GM18858 (cell line): ENCODE data around the gene RABL6.
"Not testable (repeated sequence)": the region's sequence is repeated elsewhere in the genome, so short reads cannot be mapped to it uniquely, and the experiment has no call there.

Source experiments
- ATAC-seq: cut with Tn5 transposase; IDR thresholded peaks from one replicate; pipeline ENCODE4 v1.9.1; 2021; ENCODE audit not compliant: unreplicated experiment

Gene RABL6

DNA sequence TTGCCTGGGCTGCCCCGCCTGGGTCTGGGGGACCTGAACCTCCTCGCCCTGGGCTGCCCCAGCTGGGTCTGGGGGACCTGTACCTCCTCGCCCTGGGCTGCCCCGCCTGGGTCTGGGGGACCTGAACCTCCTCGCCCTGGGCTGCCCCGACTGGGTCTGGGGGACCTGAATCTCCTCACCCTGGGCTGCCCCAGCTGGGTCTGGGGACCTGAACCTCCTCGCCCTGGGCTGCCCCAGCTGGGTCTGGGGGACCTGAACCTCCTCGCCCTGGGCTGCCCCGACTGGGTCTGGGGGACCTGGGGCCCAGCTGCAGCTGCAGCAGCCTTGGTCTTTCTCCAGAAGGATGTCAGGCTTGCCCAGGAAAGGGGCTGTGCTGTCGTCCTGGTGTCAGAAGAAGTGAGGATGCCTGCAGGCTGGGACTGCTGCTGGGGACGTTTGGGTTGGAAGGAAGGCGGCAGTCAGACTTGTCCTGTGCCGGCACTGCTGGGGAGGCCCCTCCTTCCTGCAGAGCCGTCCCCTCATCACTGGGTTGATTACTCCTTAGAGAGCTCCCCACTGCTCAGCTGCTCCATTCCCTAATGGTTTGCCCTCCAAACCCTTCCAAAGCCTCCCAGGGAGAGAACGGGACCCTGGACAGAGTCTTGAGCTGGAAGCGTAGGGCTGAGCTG, 25.8 kb downstream of the RABL6 start:
- not testable (repeated sequence) for ATAC-seq

DNA sequence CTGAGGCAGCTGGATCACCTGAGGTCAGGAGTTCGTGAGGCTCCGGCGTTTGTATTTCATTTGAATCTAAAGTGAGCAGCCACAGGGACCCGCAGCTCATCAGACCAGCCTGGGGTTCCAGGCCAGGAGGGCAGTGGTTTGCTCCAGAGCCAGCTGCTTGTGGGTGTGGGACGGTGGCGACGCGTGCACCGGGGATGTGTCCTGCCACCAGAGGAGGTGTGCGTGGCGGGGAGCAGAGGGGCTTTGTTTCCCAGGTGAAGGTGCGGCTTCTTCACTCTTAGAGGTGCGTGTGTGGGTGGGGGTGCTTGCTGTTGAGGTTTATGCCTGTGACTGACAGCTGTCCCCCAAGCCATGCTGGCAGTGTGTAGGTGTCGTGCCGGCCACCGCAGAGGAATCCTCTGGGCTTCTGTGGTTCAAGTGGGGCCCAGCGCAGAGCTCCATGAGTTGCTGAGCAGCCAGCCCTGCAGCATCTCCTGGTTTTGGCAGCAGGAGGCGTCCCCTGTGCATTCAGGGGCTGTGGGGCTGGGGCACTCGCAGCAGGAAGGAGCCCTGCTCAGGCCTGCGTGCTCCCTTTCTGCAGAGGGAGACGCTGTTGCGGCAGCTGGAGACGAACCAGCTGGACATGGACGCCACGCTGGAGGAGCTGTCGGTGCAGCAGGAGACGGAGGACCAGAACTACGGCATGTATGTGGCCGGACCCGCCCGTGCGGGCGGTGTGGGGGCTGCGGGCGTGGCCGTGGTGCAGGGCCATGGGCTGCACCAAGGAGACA, 27.6 kb downstream of the RABL6 start:
- no peak for ATAC-seq

DNA sequence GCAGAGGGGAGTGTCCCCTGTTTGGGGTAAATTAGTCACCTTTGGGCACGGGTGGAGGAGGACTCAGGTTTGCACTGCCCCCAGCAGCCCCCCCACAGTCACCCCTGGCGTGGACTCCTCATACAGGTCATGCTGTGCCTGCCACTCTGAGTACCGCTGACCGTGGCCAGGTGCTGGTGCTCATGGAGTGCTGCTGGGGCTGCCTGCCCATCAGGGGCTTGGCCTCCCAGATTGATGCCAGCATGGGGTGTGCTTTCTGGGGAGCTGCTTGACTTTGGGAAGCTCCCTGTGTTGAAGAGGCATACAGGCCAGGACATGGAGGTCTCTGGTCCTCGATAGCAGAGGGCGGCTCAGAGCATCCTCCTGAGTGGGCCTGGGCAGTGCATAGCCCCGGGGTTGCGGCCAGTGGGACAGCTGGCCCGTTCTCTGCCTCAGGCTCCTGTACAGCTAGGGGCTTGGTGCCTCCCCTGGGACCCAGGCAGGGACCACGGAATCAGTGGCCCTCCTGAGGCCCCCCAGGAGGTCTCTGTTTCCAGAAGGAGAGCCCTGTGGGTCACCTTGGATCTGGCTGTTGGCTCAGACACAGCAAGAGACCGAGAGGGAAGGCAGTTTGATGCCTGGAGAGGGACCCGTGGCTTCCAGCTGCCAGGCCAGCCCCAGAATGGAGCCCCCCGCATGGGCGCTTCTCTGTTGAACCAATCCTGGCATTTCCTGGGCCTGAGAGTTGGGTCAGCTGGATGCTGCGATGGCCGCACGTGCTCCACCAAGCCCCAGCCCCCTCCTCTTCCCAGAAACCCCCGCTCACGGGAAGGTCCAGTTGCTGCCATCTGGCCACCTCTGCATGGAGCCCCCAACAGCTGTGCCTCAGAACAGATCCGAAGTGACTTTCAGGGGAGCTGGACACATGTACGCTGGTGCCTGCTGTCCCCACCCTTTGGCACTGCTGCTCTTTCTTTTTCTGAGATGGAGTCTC, 28.5 kb downstream of the RABL6 start:
- no peak for ATAC-seq

DNA sequence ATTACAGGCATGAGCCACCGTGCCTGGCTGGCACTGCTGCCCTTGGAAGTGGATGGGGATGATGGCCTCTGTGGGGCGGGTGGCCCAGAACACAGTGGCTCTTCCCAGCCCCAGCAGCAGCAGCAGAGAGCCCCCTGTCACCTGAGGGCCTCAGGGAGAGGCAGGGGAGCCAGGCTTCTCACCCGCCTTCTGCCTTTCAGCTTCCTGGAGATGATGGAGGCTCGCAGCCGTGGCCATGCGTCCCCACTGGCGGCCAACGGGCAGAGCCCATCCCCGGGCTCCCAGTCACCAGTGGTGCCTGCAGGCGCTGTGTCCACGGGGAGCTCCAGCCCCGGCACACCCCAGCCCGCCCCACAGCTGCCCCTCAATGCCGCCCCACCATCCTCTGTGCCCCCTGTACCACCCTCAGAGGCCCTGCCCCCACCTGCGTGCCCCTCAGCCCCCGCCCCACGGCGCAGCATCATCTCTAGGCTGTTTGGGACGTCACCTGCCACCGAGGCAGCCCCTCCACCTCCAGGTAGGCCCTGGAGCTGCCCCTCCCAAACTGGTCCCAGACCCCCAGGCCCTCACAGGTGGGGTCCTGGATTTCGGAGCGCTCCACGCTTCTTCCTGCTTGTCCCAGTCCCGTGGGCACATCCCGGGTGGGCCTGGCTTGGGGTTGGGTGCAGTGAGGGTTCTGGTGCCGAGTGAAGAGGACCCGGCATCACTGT, 29.6 kb downstream of the RABL6 start:
- ATAC-seq, result no peak

DNA sequence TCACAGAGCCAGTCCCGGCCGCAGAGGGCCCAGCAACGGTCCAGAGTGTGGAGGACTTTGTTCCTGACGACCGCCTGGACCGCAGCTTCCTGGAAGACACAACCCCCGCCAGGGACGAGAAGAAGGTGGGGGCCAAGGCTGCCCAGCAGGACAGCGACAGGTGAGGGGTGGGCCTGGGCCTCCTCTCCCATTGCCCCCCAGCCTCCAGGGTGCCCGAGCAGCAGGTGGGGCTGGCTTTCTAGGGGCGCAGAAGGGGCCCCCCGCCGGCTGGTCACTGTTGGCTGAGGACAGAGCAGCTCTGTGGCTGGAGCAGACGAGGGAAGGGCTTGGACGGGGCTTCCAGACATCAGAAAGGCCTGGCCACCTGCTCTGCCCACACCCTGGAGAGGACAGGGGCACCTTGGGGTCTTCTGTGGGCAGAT, 30.1 kb downstream of the RABL6 start:
- ATAC-seq, result not testable (repeated sequence)

DNA sequence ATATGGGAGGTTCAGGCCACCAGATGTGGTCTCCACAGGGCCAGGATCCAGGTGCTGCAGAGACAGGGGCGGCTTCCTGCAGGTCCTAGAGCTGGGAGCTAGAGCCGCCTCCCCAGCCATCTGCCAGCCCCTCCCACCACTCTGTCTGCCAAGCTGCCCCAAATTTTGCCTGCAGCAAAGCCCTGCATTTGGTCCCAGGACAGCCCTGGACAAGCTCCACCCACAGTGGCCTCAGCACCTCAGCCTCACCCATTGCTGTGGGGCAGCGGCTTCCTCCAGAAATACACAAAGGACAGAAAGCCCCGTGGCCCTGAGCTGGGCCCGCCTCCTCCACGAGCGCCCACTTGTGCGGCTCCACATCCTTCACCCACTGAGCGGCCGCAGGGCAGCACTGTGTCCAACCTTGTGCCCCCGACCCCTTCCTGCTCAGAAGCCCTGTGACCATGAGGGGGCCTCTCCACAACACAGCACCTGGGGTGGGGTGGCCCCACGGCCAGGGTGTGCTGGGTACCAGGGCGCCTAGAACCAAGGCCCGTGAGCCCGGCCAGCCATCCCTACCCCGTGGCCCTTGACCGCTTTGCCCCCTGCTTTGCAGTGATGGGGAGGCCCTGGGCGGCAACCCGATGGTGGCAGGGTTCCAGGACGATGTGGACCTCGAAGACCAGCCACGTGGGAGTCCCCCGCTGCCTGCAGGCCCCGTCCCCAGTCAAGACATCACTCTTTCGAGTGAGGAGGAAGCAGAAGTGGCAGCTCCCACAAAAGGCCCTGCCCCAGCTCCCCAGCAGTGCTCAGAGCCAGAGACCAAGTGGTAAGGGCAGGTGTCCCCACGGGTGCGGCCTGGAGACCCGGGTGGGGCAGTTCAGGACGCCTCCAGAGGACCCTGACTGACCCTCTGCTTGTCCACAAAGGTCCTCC, 30.8 kb downstream of the RABL6 start:
- ATAC-seq, result no peak

DNA sequence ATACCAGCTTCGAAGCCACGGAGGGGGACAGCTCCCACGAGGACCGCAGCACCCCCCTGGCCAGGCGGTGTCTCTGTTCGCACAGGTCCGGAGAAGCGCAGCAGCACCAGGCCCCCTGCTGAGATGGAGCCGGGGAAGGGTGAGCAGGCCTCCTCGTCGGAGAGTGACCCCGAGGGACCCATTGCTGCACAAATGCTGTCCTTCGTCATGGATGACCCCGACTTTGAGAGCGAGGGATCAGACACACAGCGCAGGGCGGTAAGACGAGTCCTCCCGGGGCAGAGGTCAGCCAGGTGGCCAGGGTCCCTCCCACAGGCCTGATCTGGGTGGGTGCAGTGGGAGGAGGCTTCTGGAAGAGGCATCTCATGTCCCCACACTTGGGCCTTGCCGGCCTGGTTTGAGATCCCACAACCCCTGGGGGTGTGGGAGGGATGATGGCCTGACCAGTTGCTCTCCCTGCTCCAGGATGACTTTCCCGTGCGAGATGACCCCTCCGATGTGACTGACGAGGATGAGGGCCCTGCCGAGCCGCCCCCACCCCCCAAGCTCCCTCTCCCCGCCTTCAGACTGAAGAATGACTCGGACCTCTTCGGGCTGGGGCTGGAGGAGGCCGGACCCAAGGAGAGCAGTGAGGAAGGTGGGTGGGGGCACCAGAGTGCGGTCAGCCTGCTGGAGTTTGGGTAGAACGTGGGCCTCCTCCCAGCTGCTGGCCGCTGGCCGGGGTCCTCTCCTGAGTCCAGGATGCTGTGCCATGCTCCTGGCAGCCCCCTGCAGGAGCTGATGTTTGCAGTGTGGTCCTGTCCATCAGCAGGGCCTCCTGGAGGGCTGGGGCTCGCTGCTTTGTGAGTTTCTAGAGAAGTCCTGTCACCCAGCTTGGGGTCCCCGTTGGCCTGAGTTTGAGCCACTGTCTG, 31.7 kb downstream of the RABL6 start:
- ATAC-seq, result no peak

DNA sequence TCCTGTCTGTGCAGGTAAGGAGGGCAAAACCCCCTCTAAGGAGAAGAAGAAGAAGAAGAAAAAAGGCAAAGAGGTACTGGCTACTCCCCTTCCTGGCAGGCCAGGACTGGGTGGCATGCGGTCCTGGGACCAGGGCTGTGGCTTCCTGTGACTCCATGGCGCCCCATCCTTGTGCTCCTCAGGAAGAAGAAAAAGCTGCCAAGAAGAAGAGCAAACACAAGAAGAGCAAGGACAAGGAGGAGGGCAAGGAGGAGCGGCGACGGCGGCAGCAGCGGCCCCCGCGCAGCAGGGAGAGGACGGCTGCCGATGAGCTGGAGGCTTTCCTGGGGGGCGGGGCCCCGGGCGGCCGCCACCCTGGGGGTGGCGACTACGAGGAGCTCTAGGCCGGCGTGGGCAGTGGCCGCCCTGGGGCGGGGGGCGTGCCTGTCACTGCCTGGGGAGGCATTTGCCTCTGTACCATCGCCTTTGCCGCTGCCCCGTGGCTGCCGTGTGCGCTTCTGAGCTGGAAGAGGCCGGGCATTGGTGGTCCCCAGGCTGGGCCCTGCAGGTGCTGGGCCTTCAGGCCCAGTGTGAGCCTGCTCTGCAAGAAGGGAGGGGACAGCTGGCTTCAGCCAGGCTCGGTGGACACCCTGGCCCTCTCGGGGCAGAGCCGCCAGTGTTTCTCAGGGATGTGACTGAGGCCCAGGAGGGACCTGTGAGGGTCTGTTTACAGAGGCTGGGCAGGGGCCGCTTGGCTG, 32.6 kb downstream of the RABL6 start:
- ATAC-seq, result no peak

DNA sequence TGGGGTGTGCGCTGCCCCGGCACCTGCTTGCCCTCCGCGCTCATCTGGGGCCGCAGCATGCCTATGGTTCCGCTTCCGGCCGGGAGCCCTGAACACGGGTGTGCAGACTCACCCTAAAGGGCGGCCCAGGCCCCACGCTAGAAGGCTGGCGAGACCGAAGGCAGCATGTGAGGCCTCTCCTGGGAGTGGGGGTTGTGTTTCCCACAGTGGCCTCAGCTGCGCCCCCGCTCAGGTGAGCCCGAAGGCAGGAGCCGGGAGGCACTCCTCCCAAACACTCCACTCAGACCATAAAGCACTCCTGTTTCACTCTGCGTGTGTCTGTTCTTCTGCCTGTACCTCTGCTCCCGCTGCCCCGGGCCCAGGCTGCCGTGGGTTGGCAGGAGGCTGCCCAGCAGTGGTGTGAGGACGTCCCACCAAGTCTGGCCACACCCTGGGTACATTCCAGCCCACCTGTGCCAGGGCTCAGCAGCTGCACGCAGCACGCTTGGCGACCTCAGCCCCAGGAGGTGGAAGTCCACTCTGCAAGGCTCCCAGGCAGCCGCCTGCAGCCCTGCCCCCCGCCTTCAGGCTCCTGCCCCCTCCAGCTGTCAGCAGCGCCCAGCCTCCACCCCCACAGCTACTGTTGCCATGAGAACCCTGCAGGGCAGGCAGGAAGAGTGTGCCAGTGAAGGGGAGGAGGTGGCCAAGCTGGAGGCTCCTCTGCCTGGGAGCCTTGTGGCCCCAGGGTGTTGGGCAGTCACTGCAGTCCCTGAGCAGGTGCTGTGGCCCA, 33.3 kb downstream of the RABL6 start:
- no peak for ATAC-seq

DNA sequence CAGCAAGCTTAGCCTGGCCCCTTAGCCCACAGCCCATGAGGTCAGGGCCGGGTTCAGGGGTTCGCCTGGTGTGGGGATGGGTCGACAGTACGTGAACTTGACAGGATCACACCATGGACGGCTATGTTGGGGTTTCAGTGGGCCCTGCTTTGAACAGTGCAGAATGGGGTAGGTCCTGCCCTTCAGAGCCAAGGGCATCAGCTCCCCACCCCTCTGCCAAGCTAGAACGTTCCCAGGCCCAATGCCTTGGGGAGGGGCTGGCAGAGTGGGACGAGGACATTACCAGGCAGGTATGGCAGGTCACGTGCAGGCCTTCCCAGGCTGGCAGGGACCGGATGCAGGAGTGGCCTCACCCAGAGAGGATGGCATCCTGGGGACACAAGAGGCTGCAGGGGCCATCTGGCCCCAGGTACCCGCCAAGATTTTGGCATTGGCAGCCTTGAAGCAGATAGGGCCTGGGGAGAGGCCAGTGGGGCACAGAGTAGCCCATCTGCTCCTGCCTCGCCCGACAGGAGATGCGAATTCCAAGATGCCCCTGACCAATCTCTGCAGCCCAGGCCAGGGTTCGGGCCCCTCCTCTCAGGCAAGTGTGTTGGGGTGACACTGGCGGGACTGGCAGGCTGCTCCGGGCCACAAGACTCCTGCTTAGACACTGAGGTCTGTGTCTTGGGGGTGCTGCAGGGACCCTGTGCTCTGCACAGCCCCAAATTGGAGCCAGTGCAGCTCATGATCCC, 34.1 kb downstream of the RABL6 start:
- ATAC-seq, result not testable (repeated sequence)

DNA sequence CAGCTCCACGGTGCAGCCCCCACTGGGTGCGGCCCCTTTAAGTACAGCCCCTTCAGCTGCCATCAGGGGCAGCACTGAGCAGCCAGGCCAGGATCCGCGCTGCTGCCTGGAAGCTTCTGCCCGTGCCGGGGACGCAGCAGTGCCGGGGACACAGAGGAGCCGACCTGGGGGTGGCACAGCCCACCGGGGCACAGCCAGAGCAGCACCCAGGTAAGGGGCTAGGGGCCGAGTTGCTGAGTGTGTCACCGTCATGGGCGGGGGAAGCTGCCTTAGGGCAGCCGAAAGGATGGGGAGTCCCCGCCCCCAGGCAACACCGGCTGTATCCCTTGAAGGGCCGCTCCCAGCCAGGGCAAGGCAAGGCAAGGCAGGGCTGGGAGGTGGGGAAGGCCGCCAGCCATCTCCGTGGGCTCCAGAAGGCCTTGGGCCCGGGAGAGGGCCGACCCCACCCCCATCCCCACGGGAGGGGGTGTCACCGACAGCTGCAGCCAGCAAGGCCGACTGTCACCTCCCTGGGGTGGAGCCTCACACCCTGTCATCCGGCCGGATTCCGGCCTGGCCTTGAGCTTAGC, 34.7 kb downstream of the RABL6 start, which contains the start of gene AJM1:
Gene AJM1, plus strand, starts transcription at position 99 of the 569 bp plus-strand sequence. CDS start 1,937 bp downstream, outside the sequence.
- ATAC-seq, result peak; percentile 49

DNA sequence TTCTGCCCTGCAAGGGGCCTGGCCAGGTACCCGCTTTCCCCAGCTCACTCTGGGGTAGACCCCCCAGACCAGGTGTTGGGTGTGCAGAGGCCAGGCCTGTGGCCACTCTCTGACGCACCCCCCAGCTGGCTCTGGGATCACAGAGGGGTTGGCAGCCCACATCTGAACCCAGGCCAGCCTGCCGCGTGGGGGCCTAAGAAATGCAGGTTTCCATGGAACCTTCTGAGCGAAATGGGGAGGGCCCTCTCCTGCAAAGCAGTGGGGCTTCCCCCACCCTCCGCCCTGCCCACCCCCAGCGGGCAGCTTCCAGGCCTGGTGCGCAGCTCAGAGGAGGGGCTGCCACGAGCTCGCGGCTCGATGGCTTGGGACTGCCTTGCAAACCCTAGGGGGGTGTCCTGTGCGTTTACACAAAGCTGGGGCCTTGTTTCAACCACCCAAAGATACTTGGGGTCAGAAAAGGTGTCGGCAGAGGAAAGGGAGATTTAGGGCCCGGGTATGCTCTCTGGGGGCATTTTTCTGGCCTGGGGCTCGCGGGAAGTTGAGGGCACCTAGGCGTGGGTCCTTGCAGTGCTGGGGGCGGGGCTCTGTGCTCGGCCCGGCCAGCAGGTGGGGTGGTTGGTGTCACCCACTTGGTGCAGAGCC, 35.5 kb downstream of the RABL6 start:
- ATAC-seq, result not testable (repeated sequence)

DNA sequence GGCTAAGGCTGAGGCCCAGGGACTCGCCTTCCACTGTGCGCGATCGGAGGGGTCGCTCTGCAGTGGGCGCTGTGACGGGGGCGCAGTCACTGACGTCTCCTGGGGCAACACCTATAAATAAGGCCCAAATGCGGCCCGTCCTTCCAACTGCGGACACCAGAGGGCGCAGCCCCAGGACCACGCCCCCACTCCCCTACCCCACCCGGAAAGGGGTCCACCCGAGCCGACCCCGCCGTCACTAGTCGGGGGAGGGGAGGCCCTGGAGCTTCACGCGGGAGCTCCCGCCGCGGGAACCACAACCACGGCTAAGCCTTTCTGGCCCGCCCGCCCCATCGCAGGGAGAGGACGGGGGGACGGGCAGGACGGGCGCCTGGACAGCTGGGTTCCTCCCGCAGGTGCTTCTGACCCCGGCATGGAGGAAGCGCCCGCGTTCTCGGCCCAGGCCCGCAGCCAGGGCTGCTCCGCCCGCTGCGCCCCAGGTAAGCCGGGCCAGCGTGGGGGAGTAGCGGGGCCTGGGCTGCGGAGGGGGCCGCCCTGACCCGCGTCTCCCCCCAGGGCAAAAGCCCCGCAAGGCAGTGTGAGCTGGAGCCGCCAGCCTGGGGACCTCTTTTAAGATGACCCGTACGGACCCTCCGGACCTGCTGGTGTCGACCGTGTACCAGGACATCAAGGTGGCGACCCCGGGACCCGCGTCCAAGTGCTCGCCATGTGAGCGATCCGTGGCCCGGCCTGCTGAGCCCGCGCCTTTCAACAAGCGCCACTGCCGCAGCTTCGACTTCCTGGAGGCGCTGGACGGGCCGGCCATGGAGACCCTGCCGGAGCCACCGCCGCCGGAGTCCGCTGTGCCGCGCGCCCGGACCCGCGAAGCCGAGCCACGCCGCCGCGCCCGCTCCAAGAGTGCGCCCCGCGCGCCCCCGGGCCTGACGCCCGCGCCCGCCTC, 36.3 kb downstream of the RABL6 start:
- not testable (repeated sequence) for ATAC-seq

DNA sequence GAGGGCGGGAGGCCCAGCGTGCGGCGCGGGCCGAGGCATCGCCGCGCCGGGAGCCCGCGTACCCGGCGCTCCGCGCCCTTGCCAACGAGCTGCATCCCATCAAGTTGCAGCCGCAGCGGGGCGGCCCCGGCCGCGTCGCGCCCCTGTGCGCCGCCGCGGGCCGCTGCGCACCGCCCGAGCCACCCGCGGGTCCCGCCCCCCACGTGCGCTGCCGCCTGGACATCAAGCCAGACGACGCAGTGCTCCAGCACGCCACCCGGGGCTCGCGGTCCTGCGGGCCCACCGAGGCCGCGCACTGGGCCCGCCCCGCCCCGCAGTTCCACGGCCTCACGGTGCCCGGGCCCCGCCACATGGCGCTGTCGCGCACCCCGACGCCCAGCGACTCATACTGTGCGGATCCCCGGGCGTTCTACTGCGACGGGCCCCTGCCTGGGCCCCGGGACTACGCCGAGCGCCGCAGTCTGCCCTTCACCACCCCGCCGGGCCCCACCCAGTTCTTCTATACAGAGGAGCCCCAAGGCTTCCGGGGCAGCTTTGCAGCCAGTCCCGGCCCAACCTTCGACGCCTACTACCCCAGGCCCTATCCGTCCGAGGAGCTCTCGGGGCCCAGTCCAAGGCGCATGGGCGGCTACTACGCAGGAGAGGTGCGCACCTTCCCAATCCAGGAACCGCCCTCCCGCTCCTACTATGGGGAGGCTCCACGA, 37.2 kb downstream of the RABL6 start:
- no peak for ATAC-seq
